ENCODE measurements around the gene ZBTB3.

The ZBTB3 gene

DNA sequence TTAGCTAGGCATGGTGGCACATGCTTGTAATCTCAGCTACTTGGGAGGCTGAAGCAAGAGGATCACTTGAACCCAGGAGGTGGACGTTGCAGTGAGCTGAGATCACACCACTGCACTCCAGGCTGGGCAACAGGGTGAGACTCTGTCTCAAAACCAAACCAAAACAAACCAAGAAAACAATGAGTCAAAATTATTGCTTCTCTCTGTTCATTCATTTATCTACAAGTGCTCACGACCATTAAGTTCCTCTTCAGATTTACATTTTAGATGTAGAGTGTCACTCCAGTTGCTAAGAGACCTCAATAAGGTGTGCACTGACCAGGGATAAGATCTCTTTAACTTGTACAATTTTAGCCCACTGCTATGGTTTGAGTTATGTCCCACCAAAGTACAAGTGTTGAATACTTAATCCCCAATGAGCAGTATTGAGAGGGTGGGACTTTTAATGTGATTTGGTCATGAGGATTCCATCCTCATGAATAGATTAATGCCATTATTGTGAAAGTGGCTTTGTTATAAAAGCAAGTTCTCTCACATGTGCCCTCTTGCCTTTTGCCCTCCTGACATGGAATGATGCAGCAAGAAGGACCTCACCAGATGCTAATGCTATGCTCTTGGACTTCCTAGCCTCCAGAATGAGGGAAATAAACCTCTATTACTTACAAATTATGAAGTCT lies 34.5 kb downstream of the ZBTB3 start:
- no peak for TF ChIP-seq ZFX (IDR thresholded peaks at IDR 0.05)
- TF ChIP-seq, protein P1, sequence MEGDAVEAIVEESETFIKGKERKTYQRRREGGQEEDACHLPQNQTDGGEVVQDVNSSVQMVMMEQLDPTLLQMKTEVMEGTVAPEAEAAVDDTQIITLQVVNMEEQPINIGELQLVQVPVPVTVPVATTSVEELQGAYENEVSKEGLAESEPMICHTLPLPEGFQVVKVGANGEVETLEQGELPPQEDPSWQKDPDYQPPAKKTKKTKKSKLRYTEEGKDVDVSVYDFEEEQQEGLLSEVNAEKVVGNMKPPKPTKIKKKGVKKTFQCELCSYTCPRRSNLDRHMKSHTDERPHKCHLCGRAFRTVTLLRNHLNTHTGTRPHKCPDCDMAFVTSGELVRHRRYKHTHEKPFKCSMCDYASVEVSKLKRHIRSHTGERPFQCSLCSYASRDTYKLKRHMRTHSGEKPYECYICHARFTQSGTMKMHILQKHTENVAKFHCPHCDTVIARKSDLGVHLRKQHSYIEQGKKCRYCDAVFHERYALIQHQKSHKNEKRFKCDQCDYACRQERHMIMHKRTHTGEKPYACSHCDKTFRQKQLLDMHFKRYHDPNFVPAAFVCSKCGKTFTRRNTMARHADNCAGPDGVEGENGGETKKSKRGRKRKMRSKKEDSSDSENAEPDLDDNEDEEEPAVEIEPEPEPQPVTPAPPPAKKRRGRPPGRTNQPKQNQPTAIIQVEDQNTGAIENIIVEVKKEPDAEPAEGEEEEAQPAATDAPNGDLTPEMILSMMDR (conservative IDR thresholded peaks at IDR 0.05), result no peak

DNA sequence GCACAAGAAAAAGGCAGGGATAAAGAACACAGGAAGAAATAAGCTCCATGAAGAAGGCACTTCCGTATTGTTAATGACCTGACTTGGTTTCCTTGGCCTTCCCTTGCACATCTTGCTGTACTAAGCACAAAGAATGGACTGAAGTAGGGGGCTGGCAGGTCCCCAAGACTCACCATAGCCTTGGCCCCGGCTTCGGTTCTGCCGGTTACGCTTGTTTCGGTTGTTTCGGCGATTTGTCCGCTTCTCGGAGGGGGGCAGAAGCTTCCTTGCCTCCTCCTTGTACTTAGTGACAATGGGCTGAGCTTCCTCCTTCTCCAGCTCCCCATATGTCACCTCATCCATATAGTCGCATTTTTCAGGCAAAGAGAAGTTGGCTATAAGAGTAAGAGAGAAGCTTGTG lies 37.1 kb downstream of the ZBTB3 start:
- no peak for TF ChIP-seq ZFX (IDR thresholded peaks at IDR 0.05)
- H3K27ac ChIP-seq, result peak overlapping the region; percentile 36; the same call in 1 of the 2 replicates

More for the DNA sequence above, 34.5 kb downstream of the ZBTB3 start:
- H3K27ac ChIP-seq, result peak overlapping the region; percentile 37

DNA sequence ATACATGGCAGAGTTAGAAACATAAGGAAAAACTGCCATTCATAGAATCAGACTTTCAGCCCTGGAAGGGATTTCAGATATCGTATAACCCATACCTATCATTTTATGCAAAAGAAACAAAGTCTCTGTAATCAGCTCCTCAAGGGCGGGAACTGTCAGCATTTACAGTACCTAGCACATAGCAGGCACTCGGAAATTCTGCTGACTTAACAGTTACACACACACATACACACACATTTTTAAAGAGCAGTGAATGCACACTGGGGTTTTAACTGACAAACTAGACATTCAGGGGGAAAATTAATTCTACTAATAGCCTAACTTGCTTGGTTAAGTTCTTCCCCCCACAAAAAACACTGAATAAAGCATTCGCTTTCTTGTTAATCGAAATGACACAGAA lies 37.8 kb downstream of the ZBTB3 start:
- TF ChIP-seq ZFX (IDR thresholded peaks at IDR 0.05), result no peak
- TF ChIP-seq, protein P1 (conservative IDR thresholded peaks at IDR 0.05), result no peak
- H3K27ac ChIP-seq, result no peak overlapping the region

DNA sequence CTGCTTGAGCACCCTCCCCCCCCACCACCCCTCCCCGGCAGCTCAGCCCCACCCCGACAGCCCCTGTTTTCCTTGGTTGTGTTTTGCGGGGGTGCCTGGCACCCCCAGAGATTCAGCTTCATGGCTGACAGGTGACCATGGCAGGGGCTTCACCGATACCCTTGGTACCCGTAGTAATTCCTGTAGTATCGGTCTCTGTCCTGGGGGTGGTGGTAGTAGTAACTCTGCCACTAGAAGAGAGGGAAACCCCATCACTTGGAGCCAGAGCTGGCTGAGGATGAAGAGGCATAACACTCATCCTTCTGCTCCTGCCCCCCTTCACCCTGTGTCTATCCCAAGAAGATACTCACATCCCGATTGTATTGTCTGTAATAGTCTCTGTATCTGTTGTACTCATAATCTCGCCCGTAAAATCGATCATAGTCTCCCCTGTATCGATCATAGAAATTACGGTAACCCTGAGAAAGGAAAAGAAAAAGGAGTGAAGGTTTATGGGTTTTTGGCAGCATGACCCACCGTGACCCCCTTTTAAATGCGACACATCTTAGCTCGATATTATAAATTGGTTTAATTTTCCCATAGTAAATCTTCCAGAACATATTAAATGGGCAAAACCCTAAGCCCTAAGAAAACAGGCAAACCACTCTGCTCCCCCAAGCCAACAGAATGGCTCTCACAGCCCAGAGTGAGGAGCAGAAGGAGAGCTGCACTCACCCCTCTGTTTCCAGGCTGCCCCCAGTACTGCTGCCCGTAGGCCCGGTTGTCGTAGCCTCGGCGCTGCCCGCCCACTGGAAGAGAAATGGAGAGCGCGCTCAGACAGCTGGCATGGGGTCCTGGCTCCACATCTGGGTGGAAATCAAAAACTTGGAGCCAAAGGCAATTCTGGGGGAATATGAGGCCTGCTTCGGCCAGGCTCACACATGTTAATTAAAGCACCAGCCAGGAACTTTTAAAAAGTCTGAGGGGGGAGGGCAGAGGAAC lies 38.5 kb downstream of the ZBTB3 start:
- TF ChIP-seq ZFX (IDR thresholded peaks at IDR 0.05), result no peak
- TF ChIP-seq, protein P1 (conservative IDR thresholded peaks at IDR 0.05), result no peak
- H3K27ac ChIP-seq, result no peak overlapping the region

DNA sequence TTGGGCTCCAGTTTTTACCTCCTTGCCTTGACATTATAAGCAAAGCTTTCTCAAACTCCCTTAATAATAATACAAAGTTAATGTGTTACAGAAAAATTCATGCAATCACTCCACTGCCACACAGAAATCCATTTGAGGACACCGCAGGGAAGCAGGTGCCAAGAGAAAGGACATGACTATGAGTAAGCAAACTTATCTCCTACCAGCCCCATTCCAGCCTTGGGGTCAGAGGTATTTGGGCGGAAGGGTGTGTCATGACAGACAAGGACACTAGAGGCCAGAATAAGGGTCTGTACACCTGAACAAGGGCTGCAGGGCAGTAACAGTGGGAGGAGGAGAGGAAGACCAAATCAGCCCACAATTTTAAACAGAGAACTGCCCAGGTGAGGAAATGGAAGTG lies 40.6 kb downstream of the ZBTB3 start:
- H3K27ac ChIP-seq, result no peak overlapping the region
- TF ChIP-seq, protein P1 (conservative IDR thresholded peaks at IDR 0.05), result no peak
- TF ChIP-seq ZFX (IDR thresholded peaks at IDR 0.05), result no peak

DNA sequence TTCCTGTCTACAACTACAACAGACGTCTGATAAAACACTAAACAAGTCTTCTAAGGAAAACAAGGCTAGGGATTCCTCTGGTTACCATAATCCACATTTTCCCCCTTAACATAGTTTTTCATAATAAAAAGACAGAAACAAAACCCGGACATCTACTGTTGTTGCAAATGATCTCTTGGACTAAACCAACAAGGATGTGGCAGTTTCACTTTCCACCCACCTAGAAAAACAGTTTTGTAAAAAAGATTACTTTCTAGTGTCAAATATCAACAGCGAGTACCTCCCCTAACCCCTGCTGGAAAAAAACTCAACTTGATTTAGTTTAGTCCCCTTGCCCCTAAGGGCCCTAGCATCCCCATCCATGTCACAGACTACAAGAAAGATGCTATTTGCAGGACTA lies 41.1 kb downstream of the ZBTB3 start:
- H3K27ac ChIP-seq, result no peak overlapping the region
- TF ChIP-seq, protein P1 (conservative IDR thresholded peaks at IDR 0.05), result no peak
- TF ChIP-seq ZFX (IDR thresholded peaks at IDR 0.05), result no peak

DNA sequence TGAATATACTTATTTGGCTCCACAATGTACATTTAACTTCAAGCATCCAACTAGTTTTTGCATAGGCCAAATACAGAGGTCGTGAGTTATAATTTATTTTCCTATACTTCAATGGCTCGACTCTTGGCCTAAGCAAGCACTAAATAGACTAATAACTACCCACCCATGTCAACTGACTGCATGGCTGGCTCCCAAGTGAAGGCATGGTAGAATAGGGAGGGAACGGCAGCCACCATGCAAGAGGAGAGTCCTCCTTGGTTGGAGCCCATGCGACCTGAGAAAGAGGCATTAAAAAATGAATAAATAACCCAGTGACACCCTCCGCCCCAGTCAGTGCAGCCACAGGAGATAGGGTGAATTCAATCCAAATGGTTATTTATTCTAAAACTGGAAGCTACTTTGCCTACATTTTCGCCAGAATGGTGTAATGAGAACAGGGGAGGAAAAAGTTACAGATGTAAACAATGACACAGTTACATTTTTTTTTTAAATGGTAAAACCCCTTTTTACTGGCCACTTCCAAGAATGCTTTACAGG lies 41.6 kb downstream of the ZBTB3 start:
- no peak for TF ChIP-seq ZFX (IDR thresholded peaks at IDR 0.05)
- TF ChIP-seq, protein P1 (conservative IDR thresholded peaks at IDR 0.05), result no peak
- no peak overlapping the region for H3K27ac ChIP-seq
